H9 (cell line): ENCODE measurements around the gene ARHGAP35. TPM values are rescaled to one million over a fixed set of nuclear protein-coding genes. Genes with fewer than 3 reads are reported as not detected.

Source experiments
- DNase-seq: peaks from one replicate; pipeline ENCODE4 v3.0.0-alpha.2; 2017
- H2AFZ ChIP-seq: one replicate; pipeline ENCODE4 v1.6.1; 2013; ENCODE audit warnings: mild to moderate bottlenecking, low read length, control low read depth, moderate library complexity
- H2AK5ac ChIP-seq: 2 replicates; pipeline ENCODE4 v1.6.1; 2013; ENCODE audit warnings: low read length, control low read depth, mixed read lengths; ENCODE audit not compliant: insufficient read length
- H2BK120ac ChIP-seq: one replicate; pipeline ENCODE4 v1.6.1; 2013; ENCODE audit warnings: low read depth, mild to moderate bottlenecking, low read length, control low read depth, inconsistent platforms; ENCODE audit not compliant: poor library complexity, severe bottlenecking
- H2BK12ac ChIP-seq: 2 replicates; pipeline ENCODE4 v1.6.1; 2013; ENCODE audit warnings: low read length, control low read depth, mixed read lengths, low read depth; ENCODE audit not compliant: insufficient read length
- H2BK15ac ChIP-seq: 2 replicates; pipeline ENCODE4 v1.6.1; 2013; ENCODE audit warnings: low read depth, low read length, control low read depth
- H2BK20ac ChIP-seq: one replicate; pipeline ENCODE4 v1.6.1; 2013; ENCODE audit warnings: low read depth, mild to moderate bottlenecking, low read length, control low read depth, inconsistent platforms; ENCODE audit not compliant: poor library complexity, severe bottlenecking
- H2BK5ac ChIP-seq: 2 replicates; pipeline ENCODE4 v1.6.1; 2013; ENCODE audit warnings: low read length, control low read depth, mixed read lengths; ENCODE audit not compliant: insufficient read length
- H3K14ac ChIP-seq: 2 replicates; pipeline ENCODE4 v1.6.1; 2013; ENCODE audit warnings: low read length, control low read depth; ENCODE audit not compliant: insufficient read depth
- H3K18ac ChIP-seq: 2 replicates; pipeline ENCODE4 v1.6.1; 2013; ENCODE audit warnings: low read depth, mild to moderate bottlenecking, mixed read lengths, low read length, control low read depth; ENCODE audit not compliant: insufficient read length
- H3K23ac ChIP-seq: 2 replicates; pipeline ENCODE4 v1.6.1; 2013; ENCODE audit warnings: low read length, control low read depth, mixed read lengths, low read depth; ENCODE audit not compliant: insufficient read length
- H3K23me2 ChIP-seq: 2 replicates; pipeline ENCODE4 v1.6.1; 2013; ENCODE audit warnings: low read depth, mild to moderate bottlenecking, mixed read lengths, low read length, control low read depth; ENCODE audit not compliant: insufficient read length, poor library complexity, severe bottlenecking
- H3K27ac ChIP-seq: 2 replicates; pipeline ENCODE4 v1.5.1; 2013; ENCODE audit warnings: low read length, control low read depth, mixed read lengths, low read depth; ENCODE audit not compliant: insufficient read length
- H3K27me3 ChIP-seq: 2 replicates; pipeline ENCODE4 v1.6.1; 2013; ENCODE audit warnings: low read length, control low read depth, inconsistent platforms; ENCODE audit not compliant: insufficient read depth
- H3K4ac ChIP-seq: 2 replicates; pipeline ENCODE4 v1.6.1; 2013; ENCODE audit warnings: low read depth, mild to moderate bottlenecking, control low read depth, inconsistent platforms, low read length, moderate library complexity
- H3K4me1 ChIP-seq: 2 replicates; pipeline ENCODE4 v1.6.1; 2013; ENCODE audit warnings: low read length, control low read depth, inconsistent platforms; ENCODE audit not compliant: insufficient read depth
- H3K4me2 ChIP-seq: 2 replicates; pipeline ENCODE4 v1.6.1; 2013; ENCODE audit warnings: low read length, control low read depth, mixed read lengths; ENCODE audit not compliant: insufficient read length, insufficient read depth
- H3K56ac ChIP-seq: 2 replicates; pipeline ENCODE4 v1.6.1; 2013; ENCODE audit warnings: low read depth, mild to moderate bottlenecking, mixed read lengths, low read length, control low read depth; ENCODE audit not compliant: insufficient read length
- H3K79me1 ChIP-seq: 2 replicates; pipeline ENCODE4 v1.6.1; 2013; ENCODE audit warnings: low read depth, mild to moderate bottlenecking, moderate library complexity, low read length, control low read depth, inconsistent platforms; ENCODE audit not compliant: insufficient read depth, poor library complexity, severe bottlenecking
- H3K79me2 ChIP-seq: 2 replicates; pipeline ENCODE4 v1.6.1; 2013; ENCODE audit warnings: low read length, control low read depth, inconsistent platforms; ENCODE audit not compliant: insufficient read depth
- H3K9ac ChIP-seq: 2 replicates; pipeline ENCODE4 v1.6.1; 2013; ENCODE audit warnings: low read length, control low read depth, mixed read lengths; ENCODE audit not compliant: insufficient read length; ENCODE audit errors: extremely low read depth
- H3K9me3 ChIP-seq: one replicate; pipeline ENCODE4 v1.6.1; 2013; ENCODE audit warnings: low read depth, low read length, inconsistent platforms; ENCODE audit not compliant: control insufficient read depth
- H3T11ph ChIP-seq: one replicate; pipeline ENCODE4 v1.6.1; 2013; ENCODE audit warnings: mild to moderate bottlenecking, low read length, control low read depth, inconsistent platforms
- H4K20me1 ChIP-seq: one replicate; pipeline ENCODE4 v1.6.1; 2013; ENCODE audit not compliant: control insufficient read depth, insufficient read length, insufficient read depth
- H4K5ac ChIP-seq: 2 replicates; pipeline ENCODE4 v1.6.1; 2013; ENCODE audit warnings: low read depth, mild to moderate bottlenecking, mixed read lengths, low read length, control low read depth; ENCODE audit not compliant: insufficient read length
- H4K8ac ChIP-seq: replicated peaks from 2 replicates; pipeline ENCODE4 v1.6.1; 2013; ENCODE audit warnings: low read length, control low read depth, mixed read lengths, low read depth; ENCODE audit not compliant: insufficient read length
- H4K91ac ChIP-seq: 2 replicates; pipeline ENCODE4 v1.6.1; 2013; ENCODE audit warnings: low read depth, mild to moderate bottlenecking, moderate library complexity, mixed read lengths, low read length, control low read depth; ENCODE audit not compliant: insufficient read length
- H3K27ac Mint-ChIP-seq, 3 experiments: 2 replicates in 2 of 3; 3 replicates in 1 of 3; pipeline ENCODE4 v1.8.0; 2020 to 2021; ENCODE audit warnings: mixed read lengths in 3 of 3, mild to moderate bottlenecking in 1 of 3, moderate library complexity in 1 of 3
- H3K27me3 Mint-ChIP-seq: 2 replicates; pipeline ENCODE4 v1.8.0; 2021; ENCODE audit warnings: low read depth, mild to moderate bottlenecking, moderate library complexity, mixed read lengths
- H3K36me3 Mint-ChIP-seq, 3 experiments: 2 replicates in 2 of 3; 3 replicates in 1 of 3; pipeline ENCODE4 v1.8.0; 2020 to 2021; ENCODE audit warnings: low read depth in 3 of 3, mixed read lengths in 3 of 3; ENCODE audit not compliant: insufficient read depth in 1 of 3
- H3K4me1 Mint-ChIP-seq, 2 experiments: 2 replicates each; pipeline ENCODE4 v1.8.0; 2020; ENCODE audit warnings: mixed read lengths in 2 of 2
- H3K4me3 Mint-ChIP-seq, 2 experiments: 2 replicates in 1 of 2; 3 replicates in 1 of 2; pipeline ENCODE4 v1.8.0; 2020 to 2021; ENCODE audit warnings: mild to moderate bottlenecking in 2 of 2, mixed read lengths in 2 of 2, moderate library complexity in 1 of 2
- H3K9me3 Mint-ChIP-seq, 2 experiments: 2 replicates in 1 of 2; 3 replicates in 1 of 2; pipeline ENCODE4 v1.8.0; 2020; ENCODE audit warnings: mild to moderate bottlenecking in 2 of 2, mixed read lengths in 2 of 2, moderate library complexity in 1 of 2
- CTCF ChIP-seq: fragments of 200-600 bp; sonication (generic); conservative IDR thresholded peaks from 3 replicates; pipeline ENCODE4 v1.8.0; 2021; ENCODE audit warnings: antibody characterized with exemption, mild to moderate bottlenecking
- WGBS: extraction: QIAGEN DNeasy Blood & Tissue Kit; methylation state at CpG from one replicate; pipeline ENCODE4 v1.1.7; 2013; ENCODE audit warnings: missing lambda C conversion rate, low lambda C conversion rate, mixed read lengths; ENCODE audit not compliant: insufficient read length; ENCODE audit errors: extremely low coverage; 5-methylcytosine and 5-hydroxymethylcytosine counted together
- total RNA-seq: library from RNA; stranded (reverse); gene quantifications from 2 replicates; pipeline ENCODE4 v1.2.1, GENCODE V29; 2021

Gene ARHGAP35
- total RNA-seq, 1 experiment from 2014 or later: 49.8 TPM

GRCh38 chr19:46834121-46834520, 26.7 kb upstream of the ARHGAP35 start:
- TF ChIP-seq CTCF: no peak
- Histone ChIP-seq H2AK5ac (no peak overlapping the region), H2AFZ (no peak overlapping the region), H3K4ac (no peak overlapping the region), H3K9ac (no peak overlapping the region), H3K27me3 (no peaks in the 10 kb centered on the region), H4K5ac (no peak overlapping the region), H3K56ac (no peak overlapping the region), H2BK120ac (no peak overlapping the region), H2BK5ac (no peak overlapping the region), H4K8ac (no peak overlapping the region), H3K79me1 (no peaks in the 10 kb centered on the region), H2BK12ac (no peak overlapping the region), H3K23ac (no peak overlapping the region), H3K9me3 (no peaks in the 10 kb centered on the region), H2BK20ac (no peak overlapping the region), H3K27ac (no peak overlapping the region), H3T11ph (no peak overlapping the region), H4K91ac (no peak overlapping the region), H2BK15ac (no peak overlapping the region), H3K4me1 (no peaks in the 10 kb centered on the region), H3K23me2 (no peaks in the 10 kb centered on the region), H3K14ac (no peak overlapping the region), H3K79me2 (no peaks in the 10 kb centered on the region), H3K18ac (no peak overlapping the region), H4K20me1 (no peaks in the 10 kb centered on the region), H3K4me2 (no peak overlapping the region)
- peaks cover 5% of the 10 kb centered on the region in 2 experiments; a peak in 4 of 5 replicates for H3K9me3 Mint-ChIP-seq
- H3K36me3 Mint-ChIP-seq: peaks cover 10 to 17% (median 10%) of the 10 kb centered on the region in 3 experiments; a peak in 6 of 7 replicates
- H3K27me3 Mint-ChIP-seq: no peaks in the 10 kb centered on the region
- H3K4me3 Mint-ChIP-seq: no peak overlapping the region
- no peak overlapping the region for H3K27ac Mint-ChIP-seq
- WGBS: no CpG with 5 or more reads among the region's 5 CpGs
- no peak for DNase-seq
- H3K4me1 Mint-ChIP-seq: no peaks in the 10 kb centered on the region
